Pons (tissue), 1 donor: Measurements from ENCODE around the gene NECAB2.

ENCODE experiments used
- DNase-seq: peaks from one replicate; pipeline ENCODE4 v3.0.0-alpha.2; 2016; ENCODE audit warnings: low spot score

Gene NECAB2

DNA sequence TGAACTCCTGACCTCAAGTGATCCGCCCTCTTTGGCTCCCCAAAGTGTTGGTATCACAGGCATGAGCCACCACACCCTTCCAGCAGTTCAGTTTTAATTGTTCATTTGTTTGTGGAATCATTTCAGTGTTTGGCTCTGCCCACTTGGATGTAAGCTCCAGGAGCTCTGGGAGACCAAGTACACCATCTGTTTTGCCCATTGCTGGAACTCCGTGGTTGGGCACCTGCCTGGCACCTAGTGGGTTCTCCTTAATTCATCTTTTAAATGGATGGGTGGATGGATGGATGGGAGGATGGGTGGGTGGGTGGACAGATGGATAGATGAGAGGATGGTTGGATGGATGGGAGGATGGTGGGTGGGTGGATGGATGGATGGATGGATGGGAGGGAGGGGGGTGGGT is 953 bp upstream of the NECAB2 start:
- no peak for DNase-seq

DNA sequence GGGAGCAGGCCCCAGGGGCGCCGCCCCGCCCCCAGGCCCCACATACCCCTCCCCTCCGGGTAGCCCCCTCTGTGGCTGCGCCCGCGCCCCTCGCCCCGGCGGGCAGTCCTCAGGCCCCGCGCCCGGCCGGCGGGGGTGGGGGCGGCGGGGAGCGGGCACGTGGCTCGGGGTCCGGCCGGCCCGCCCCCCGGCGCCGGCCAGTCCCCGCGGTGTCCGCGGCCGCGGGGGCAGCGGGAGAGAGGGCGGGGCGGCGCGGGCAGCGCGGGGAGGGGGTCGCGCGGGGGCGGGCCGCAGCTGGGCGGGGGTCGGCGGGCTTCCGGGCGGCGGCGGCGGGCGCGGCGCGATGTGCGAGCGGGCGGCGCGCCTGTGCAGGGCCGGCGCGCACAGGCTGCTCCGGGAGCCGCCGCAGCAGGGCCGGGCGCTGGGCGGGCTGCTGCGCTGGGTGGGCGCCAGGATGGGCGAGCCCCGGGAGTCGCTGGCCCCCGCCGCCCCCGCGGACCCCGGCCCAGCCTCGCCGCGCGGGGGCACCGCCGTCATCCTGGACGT is 335 bp downstream of the NECAB2 start:
- no peak for DNase-seq

DNA sequence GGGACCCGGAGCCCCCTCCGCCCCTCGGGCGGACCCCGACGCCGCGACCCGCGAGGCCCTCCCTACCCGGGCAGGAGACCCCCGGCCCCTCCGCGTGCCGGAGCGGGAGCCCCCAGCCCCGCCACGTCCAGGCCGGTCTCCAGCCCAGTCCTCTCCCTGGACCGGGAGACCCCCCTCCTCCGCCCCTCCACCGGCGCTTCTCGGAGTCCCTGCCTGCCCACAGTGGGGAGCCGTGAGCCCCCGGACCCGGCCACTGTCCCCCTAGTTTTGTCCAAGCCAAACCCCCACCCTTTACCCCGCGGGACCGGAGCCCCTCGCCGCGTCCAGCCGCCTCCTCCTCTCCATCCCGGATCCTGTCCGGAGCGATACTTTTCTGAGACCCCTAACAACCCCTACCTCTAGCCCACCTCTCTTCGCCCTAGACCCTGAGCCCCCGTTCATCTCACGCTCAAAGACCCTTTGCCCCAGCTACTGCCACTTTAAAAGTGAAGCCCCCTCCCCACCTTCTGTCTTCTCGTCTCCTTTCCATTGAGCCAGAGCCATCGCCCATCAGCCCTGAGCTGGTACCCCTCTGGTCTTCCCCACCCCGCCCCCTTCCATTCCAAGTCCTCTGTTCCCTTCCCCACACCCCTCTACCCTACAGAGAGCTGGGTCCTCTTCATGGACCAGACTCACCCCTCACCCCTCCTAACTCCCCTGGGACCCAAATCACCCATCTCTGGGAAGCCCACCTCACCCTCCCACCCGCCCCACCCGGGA is 1.0 kb downstream of the NECAB2 start:
- DNase-seq = no peak

DNA sequence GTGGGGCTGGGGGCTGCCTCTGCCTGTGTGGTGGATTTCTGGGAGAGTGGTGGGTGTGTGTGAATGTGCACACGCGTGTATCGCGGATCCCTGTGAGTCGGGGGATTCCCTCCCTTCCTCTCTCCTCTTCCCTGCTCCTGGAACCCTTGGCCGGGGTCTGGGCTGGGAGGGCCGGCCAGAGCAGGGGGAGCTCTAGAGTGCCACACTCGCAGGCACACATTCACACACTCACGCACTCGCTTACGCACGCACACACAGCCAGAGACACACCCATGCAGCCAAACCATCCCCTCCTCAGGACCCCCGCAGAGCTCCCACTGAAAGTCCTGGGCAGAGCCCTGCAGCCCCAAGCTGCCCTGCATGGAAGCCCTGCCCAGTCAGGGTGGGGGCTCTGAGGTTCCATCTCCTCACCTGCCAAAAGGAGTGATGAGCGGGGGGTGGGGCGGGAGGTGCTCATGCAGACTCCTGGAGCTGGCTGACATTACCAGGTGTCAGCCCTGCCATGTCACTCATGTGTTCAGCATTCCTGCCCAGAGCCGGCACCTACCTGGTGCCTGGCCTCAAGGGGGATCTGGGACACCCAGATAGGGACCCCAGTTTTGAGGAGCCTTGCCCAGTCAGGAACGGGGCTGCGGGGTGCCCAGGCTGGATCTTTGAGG is 1.9 kb downstream of the NECAB2 start:
- no peak for DNase-seq

DNA sequence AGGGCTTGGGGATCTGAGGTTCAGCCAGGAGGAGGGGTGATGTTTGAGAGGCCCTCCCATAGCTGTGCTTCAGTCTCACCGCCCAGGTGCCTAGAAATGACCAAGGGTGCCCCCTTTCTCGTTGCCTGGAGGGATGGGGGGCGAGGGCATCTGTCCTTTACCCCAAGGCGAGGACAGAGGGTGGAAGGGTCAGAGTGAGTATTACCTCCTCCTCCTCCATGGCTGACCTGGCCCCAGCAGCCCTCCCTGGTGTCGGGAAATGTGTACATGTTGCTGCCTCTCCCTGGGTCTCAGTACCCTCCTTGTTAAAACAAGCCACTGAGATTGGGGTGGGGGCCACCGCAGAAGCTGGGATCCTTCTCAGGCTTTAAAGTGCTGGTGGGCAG is 2.4 kb downstream of the NECAB2 start:
- no peak for DNase-seq

DNA sequence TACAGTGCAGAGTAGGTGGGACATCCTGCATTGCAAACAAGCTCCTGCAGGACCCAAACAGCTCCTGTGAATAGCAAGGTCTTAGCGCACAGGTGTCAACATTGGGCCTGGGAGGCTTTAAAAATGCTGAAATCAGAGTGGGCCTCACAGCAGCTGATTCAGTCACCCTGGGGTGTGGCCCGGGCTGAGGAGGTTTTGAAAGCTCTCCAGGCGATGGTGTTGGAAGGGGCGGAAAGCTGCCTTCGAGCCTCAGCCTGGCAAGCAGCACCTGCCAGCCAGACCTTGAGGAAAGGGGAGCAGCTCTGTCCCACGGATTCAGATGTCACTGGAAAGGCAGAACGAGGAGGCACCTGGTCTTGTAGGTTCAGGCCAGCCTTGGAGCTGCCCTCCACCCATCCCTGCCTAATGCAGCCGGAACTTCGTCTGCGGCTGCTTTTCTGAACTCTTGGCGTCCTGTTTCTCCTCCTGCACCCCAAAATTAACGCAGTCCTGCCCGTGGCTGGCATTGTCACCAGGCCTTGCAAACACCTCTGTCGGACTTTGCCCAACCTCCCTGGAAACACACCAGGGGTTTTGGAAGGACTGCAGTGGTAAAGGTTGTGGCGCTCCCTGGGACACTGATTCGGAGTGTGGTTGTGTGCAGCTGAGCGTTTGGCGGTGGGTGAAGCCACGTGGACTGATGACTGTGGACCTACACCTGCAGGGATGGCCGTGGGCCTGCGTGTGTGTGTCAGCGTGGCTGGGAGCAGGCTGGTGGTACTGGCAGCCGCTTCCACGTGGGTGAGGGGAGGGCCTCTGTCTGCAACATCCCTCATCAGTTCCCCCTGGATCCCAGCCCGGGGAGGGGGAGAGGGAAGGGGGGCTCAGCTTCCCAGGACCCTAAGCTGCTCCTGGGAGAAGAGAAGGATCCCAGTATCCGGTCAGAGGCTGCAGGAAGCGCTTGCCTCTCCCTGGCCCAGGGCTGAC is 3.4 kb downstream of the NECAB2 start:
- no peak for DNase-seq

DNA sequence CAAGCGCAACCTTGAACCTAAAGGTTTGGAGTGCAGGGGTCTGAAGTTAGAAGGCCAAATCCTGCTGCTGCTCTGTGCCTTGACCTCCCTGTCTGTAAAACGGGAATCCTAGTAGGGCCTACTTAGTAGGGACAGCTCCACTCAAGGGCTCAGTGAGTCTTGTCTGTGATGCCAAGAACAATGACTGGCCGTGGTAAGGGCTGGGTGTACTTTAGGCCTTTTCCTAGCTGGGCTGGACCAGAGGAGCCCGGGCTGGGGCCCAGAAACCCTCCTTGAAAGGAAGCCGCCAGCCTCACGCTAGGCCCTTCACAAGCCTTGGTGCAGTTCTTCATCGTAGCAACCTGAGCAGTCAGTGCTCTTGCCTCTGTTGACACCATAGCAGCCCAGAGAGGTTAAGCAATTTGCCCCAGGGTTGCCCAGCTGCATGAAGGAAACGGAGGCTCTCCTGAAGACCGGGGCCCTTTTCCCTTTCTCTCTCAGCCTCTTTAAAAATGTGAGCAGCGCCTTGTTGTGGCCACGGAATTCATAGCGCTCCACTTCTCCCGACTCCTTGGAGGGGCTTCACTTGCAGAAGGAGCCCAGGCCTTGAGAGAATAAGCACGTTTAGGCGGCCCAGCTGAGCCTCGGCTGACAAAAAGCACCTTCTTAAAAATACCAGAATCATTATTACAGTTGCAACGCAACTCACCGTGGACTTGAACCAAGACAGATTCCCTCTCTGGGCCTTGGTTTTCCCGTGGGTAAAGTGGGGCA is 4.4 kb downstream of the NECAB2 start:
- DNase-seq = no peak

DNA sequence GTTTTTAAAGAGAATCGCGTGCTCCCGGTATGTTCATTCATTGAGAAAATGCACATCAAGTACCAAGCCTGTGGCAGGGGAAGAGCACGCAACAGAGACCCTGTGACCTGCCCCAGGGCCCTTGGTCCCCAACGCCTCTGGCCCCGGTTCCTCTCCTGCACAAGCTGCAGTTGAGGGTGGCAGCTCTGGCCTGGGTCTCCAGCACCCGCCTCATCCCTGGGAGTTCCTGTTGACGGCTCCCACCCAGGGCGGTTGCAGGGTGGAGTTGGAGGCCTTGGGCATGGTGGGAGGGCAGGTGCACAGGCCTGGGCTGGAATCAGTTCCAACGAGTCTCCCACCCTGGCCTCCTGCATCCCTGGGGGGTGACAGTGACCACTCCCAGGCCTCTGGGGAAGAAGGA is 5.0 kb downstream of the NECAB2 start:
- no peak for DNase-seq

DNA sequence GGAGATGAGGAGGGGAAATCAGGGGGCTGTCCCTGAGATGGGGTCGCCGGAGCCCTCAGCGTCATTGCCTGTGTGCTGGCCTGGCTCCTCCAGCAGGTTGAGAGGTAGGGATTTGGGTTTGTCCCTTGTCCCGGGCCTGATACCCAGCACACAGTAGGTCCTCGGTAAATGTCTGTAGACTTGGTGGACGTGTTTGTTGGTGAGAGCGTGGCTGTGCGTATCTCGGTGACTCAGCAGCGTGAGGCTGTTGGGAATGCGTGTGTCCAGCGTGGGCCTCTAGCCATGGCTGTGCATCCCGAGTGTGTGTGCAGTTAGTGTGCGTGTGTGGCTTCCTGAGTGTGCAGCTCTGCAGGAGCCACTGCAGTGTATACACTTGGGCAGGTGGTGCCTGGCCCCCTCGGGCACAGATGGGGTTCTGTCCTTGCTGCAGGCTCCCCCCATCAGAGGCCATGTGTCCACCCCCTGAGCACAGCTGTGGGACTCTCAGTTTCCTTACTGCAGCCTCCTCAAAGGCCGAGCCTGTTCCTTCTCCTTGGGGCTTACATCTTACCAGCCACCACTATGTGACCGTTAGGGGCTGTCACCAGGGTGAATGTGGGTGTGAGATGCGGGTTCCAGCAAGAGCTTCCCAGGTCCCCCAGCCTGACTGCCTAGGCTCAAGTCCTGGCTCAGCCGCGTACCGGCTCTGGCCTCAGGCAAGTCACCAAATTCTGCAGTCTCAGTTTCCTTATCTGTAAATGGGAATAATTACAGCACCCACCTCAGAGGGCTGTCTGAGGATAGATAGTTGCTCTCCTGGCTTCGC is 5.7 kb downstream of the NECAB2 start:
- DNase-seq = no peak

DNA sequence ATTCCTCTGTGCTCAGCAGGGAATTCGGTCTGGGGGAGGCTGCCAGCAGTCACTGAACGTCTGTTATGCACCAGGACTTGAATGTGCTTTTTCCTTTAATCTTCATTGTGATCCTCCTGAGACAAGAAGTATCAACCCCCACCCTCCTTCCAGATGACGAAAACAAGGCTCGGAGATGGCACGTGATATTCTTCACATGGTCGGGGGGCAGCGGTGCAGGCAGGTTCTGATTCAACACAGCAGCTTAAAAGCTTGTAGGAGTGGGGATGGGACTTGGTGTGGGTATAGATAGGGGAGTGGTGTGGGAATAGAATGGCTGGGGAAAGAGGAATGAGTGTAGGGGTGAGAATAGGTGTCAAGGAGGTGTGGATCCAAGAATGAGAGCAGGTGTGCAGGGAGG is 6.4 kb downstream of the NECAB2 start:
- DNase-seq = no peak

DNA sequence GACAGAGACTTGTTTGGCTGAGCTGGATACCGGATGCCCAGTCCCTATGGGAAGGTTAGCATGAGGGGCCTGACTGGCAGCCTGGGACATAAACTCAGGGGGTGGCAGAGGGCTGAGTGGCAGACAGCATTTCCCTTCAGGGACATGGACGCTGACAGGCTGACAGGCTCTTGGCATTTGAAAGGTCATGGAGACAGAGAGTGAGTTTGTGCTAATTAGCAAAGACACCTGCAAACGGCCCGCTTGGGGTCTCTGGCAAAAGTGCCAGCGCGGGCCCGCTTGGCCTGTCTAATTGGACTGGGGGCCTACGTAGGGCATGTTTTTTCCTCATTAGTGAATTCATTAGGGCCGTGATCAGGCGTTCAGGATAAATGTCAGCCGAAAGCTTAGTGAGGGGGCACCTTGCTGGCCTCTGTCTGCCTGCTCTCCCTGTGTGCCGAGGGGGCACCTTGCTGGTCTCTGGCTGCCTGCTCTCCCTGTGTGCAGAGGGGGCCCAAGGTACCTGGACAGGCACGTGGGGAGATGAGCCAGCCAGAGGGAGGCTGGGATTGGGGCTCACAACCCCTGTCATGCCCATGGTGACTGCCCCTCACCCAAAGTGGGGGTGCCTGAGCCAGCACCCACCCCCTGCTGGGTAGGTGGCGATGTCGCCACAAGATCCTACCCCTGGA is 7.7 kb downstream of the NECAB2 start:
- DNase-seq = no peak

DNA sequence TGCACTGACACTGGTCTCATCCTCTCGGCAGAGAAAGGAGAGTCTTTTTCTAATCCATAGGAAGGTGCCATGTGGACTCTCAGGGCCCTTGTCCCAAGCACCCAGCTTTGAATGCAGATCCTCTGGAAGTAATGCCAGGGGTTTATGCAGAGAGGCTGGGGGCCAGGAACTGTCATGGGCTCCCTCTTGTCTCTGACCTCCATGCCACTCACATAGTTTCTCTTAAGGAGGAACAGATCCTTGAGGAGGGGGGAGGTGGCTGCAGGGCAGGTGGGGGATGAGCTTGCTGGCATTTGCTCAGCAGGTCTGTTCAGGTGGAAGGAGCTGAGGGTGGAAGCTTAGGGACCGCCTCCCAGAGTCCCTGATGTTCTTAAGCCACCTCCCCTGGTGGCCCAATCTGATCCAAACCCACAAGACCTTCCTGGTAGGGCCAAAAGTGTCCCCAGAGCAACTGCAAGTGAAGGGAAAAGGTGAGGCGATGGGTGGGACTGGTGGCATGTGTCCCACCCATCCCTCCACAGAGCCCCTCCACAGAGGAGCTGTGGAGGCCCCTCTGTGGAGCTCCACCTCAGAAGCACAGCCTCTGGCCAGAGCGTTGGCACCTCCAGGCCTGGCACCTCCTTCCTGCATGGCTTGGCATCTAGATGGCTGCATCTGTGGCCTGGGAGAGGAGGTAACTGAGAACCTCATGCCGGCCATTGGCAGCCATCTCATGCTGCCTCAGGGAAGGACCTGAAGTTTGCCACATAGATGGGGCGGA is 9.2 kb downstream of the NECAB2 start:
- no peak for DNase-seq

DNA sequence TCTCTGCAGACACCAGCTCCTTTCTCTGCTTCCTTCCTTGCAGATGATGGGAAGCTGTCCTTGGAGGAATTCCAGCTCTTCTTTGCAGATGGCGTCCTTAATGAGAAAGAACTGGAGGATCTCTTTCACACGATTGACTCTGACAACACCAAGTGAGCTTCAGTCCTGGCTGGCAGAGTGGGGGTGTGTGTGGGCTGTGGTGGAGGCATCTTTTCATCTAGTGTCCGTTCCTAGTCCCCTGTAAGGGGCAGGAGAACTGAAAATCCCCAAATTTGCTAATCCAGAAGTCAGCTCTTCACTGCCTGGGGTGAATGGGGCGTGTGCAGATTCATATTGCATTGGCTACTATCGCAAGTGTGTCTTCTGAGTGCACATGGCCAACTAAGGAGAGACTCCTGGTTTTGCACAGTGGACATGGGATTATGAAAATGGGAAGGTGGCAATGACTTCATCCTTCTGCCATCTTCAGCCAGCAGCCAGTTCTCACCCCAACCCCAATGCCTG is 10.4 kb downstream of the NECAB2 start:
- no peak for DNase-seq

DNA sequence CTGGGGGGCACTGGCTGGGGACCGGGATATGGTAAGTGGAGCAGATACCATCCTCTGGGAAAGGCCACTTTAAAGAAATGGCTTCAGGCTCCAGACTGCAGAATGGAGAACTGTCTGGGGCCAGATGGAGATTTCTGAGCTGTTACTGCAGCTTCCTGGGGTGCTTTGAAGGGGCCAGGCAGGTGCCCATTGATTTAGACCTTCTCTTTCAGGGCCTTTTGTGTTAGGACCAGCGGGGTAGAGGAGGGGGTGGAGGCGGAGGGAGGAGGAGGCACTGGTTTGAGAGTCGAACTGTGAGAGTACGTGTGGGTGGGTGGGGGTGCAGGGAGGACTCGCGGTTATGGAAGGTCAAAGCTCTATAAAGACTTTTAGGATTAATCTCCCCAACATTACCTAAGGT is 11.4 kb downstream of the NECAB2 start:
- no peak for DNase-seq

DNA sequence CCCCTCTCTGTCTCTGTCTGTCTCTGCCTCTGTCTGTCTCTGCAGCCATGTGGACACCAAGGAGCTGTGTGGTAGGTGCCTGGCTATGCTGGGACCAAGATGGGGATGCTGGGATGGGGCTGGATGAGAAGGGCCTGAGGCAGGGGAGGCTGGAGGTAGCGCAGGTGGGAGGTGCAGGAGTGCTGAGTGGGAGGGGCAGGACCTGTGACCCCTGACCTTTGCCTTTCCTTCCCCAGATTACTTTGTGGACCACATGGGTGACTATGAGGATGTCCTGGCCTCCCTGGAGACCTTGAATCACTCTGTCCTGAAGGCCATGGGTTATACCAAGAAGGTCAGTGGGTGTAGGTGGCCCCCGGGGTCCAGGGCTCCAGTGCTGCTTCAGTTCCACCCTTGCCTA is 12.8 kb downstream of the NECAB2 start:
- DNase-seq = no peak

DNA sequence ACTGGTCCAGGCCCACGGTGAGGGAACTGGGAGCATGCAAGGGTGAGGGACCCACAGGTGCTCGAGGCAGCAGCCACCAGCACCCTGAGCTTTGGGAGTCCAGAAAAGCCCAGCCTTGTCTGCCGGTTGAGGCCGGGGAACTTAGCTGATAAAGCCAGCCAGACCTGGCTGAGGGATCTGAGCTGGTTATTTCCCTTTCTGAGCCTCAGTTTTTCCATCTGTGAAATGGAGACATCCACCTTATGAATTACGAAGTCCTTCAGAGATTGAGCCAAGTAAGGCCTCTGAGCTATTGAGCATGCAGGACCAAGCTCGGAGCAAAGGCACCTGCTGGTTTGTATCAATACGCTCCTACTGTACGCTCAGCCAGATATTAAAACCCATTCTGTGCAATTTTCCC is 13.8 kb downstream of the NECAB2 start:
- DNase-seq = no peak

DNA sequence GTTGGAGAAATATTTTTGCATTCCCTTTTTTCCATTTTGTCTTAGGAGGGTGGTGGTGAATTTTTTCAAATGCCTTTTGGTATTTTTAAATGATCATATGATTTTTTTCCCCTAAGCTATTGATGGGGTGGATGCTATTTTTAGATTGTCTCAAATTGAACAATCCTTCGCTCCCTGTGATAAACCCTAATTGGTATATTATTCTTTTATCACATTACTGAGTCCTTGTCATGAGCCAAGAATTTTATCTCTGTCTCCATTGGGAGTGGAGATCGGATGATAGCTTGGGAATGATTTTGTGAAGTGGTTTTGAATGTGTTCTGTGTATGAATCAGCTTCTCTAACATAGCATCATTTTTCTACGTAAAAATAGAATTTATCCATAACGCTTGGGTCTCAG is 15.4 kb downstream of the NECAB2 start:
- DNase-seq = no peak

DNA sequence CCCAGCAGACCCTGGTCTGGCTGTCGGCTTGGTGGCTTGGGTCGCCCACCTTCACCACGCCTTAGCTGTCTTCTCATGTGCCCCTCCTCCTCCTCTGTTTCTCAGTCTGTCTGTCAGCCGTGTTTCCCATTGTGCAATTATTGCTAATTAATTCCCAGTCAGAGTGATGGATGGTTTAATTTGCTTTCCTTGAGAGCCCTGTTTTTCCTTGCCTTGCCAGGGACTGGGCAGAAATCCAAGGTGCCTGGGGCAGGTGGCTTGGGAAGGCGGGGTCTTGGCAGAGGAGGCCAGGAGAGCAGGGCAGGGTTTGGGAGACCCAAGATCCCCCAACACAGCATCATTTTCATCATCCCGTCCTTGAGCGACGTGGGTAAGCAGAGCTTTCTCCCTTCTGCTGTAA is 21.3 kb downstream of the NECAB2 start:
- DNase-seq = no peak

DNA sequence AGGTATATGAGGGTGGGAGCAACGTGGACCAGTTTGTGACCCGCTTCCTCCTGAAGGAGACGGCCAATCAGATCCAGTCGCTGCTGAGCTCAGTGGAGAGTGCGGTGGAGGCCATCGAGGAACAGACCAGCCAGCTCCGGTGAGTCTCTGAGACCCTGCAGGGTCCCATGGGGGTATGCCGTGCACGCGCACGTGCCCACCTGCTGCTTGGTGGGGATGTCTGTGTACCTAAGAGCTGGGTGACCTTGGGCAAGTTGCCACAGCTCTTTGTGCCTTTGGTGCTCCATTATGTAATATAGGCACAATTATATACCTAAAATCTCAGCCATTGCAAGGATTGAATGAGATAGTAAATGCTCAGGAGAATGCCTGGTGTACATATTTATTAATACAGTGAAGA is 22.4 kb downstream of the NECAB2 start:
- DNase-seq = no peak
